ENCODE measurements around the gene RPRD2.

GRCh38 chr1:150466964-150467363 lies 103.0 kb downstream of the RPRD2 start:
- no peak for TF ChIP-seq CTCF (IDR thresholded peaks at IDR 0.05)
- no peak for TF ChIP-seq POLR2A (IDR thresholded peaks at IDR 0.05)

Measured in body of pancreas (tissue), 4 donors.